Kidney capillary endothelial cell (primary cell): ENCODE results near the gene PCED1A.

Experiments used
- DNase-seq: peaks from one replicate; pipeline ENCODE4 v3.0.0-alpha.2; 2018; ENCODE audit warnings: low spot score

Gene PCED1A

GRCh38 chr20:2840138-2840966 lies at the start of gene PCED1A, which contains the start of gene VPS16:
PCED1A (minus strand) TSS chr20:2840655; CDS start chr20:2839912, 743 bp downstream.
VPS16 (plus strand) TSS chr20:2840745; CDS start chr20:2840775, 30 bp downstream.
- peak; percentile 76 for DNase-seq

GRCh38 chr20:2889797-2890196 lies 49.3 kb upstream of the PCED1A start:
- no peak for DNase-seq

GRCh38 chr20:2889209-2889608 lies 48.8 kb upstream of the PCED1A start:
- DNase-seq: no peak

- no peak for DNase-seq
These were observed 47.9 kb upstream of the PCED1A start for GRCh38 chr20:2888224-2888955.

- DNase-seq: no peak
These were observed 47.3 kb upstream of the PCED1A start for GRCh38 chr20:2887715-2888114.

- no peak for DNase-seq
These were observed 43.5 kb upstream of the PCED1A start for GRCh38 chr20:2883726-2884637.

- DNase-seq: no peak
These were observed 40.2 kb upstream of the PCED1A start for GRCh38 chr20:2880650-2881049.

- no peak for DNase-seq
These were observed 38.7 kb upstream of the PCED1A start for GRCh38 chr20:2879146-2879545.

- DNase-seq: no peak
These were observed 38.1 kb upstream of the PCED1A start for GRCh38 chr20:2878515-2878914.

- no peak for DNase-seq
These were observed 35.3 kb upstream of the PCED1A start for GRCh38 chr20:2875690-2876203.

- DNase-seq: no peak
These were observed 34.0 kb upstream of the PCED1A start for GRCh38 chr20:2874456-2874855.

GRCh38 chr20:2873747-2874041 lies 33.2 kb upstream of the PCED1A start:
- no peak for DNase-seq

- DNase-seq: peak; percentile 83
These were observed 32.7 kb upstream of the PCED1A start, which contains the start of gene PTPRA for GRCh38 chr20:2873010-2873746. PTPRA (plus strand) TSS chr20:2873481; CDS start chr20:2964278, 90,797 bp downstream.

- DNase-seq: no peak
These were observed 32.1 kb upstream of the PCED1A start for GRCh38 chr20:2872459-2873009.

- DNase-seq: no peak
These were observed 31.4 kb upstream of the PCED1A start for GRCh38 chr20:2871661-2872458.

- no peak for DNase-seq
These were observed 30.6 kb upstream of the PCED1A start for GRCh38 chr20:2871111-2871465.

GRCh38 chr20:2869381-2869780 lies 28.9 kb upstream of the PCED1A start:
- no peak for DNase-seq

GRCh38 chr20:2867081-2867864 lies 26.8 kb upstream of the PCED1A start:
- no peak for DNase-seq

GRCh38 chr20:2866236-2866635 lies 25.8 kb upstream of the PCED1A start:
- no peak for DNase-seq
